GM19438 (cell line): ENCODE results near the gene PDE6A.

ENCODE experiments used
- ATAC-seq: cut with Tn5 transposase; IDR thresholded peaks from one replicate; pipeline ENCODE4 v1.9.1; 2021; ENCODE audit warnings: low read depth; ENCODE audit not compliant: unreplicated experiment

PDE6A gene

DNA sequence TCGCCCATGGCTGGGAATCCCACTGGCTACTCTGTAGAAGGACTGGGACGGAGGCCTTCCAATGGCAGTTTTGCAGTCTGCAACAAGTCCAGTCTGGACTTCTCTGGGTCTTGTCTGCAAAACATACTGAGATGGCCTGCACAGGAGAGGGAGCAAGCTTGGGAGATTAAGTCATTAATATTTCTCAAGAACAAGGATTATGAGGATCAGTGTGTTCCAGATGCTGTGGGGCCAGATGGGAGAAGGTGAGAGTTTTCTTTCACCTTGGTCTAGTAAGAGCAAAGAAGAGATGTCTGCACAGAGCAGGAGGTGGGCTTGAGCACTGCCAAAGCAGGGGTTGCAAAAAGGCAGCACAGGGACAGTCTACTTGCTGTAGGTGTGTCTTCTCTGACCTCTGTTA lies at the start of gene PDE6A:
Gene PDE6A (minus strand): TSS at position 128 of the 400 bp plus-strand sequence. CDS start 120 bp downstream, at position 8.
- ATAC-seq = no peak

DNA sequence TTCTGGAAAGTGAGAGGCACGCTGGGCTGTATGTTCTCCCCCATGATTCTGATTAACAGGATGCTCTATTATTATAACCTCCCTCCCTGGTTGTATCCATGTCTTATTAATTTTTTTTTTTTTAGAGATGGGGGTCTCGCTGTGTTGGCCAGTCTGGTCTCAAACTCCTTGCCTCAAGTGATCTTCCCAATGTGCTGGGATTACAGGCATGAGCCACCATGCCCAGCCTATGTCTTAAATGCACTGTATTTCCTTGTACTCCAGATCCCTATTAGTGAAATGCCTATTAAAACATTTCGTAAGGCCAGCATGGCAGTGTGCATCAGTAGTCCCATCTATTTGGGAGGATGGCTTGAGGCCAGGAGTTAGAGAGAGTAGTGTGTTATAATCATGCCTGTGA lies 48.9 kb upstream of the PDE6A start:
- no peak for ATAC-seq

DNA sequence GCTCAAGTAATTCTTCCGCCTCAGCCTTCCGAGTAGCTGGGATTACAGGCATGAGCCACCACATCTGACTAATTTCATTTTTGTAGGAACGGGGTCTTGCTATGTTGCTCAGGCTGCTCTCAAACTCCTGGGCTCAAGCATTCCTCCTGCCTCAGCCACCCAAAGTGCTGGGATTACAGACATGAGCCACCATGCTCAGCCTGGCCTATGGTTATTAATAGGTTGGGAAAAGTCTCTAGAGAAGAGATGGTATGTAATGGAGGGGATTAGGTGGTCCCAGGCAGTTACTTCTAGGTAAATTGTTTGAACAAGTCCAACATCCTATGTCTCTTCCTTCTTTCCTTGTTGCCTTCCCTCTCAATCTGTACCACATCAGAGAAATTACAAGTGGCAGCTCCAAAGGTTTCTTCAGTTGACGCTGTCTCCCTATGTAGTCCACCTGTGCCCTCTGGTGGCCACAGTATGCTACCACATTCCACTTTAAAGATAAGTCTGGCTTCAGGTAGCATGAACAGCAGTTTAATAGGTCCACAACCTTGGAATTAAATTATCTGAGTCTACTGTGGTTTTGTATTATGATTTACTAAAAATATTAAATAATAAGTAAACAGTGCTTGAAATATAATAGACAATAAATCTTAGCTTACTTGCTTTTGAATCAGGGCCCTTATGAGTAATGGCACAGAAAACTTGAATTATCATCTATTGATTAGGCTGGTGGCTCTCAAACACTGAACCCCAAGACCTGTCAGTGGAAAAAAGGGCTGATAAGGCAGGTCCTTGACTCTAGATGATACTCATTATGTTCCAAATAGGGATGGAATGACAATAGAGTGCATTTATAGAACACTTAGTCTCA lies 46.2 kb upstream of the PDE6A start:
- no peak for ATAC-seq

DNA sequence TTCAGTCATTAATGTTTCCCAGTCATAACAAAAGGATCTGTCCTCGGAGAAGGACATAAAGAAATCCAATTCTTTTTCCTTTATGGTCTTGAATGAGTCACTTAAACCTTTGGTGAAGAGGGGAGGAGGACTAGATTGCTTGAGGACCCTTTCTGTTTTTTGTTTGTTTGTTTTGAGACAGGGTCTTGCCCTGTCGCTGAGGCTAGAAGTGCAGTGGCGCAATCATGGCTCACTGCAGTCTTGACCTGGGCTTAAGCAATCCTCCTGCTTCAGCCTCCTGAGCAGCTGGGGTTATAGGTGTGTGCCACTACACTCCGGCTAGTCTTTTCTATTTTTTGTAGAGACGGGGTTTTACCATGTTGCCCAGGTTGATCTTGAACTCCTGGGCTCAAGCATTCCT lies 43.5 kb upstream of the PDE6A start:
- no peak for ATAC-seq

DNA sequence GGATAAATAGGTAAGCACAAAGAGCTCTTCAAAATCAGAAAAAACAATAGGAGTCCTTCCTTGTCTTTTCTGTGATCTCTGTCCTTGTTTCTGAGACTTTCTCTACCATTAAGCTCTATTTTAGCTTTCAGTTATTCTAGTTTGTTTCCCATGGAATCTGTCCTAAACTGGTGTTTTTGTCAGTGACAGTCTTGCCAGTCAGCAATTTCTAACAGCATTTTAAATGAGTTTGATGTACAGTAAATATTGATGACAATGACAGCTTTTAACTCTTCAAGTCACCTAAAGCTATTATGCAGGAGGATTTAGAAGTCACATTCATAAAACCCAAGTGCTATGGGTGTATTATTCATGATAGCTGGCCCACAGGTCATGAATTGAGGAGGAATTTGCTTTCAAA lies 37.9 kb upstream of the PDE6A start:
- no peak for ATAC-seq

DNA sequence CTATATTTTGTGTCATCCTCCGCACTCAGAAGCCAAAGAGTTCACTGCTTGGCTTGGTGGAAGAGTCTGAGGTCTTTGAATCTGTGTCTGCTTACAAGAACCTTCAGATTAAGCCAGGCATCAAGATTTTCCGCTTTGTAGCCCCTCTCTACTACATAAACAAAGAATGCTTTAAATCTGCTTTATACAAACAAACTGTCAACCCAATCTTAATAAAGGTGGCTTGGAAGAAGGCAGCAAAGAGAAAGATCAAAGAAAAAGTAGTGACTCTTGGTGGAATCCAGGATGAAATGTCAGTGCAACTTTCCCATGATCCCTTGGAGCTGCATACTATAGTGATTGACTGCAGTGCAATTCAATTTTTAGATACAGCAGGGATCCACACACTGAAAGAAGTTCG lies 36.6 kb upstream of the PDE6A start:
- ATAC-seq = no peak

DNA sequence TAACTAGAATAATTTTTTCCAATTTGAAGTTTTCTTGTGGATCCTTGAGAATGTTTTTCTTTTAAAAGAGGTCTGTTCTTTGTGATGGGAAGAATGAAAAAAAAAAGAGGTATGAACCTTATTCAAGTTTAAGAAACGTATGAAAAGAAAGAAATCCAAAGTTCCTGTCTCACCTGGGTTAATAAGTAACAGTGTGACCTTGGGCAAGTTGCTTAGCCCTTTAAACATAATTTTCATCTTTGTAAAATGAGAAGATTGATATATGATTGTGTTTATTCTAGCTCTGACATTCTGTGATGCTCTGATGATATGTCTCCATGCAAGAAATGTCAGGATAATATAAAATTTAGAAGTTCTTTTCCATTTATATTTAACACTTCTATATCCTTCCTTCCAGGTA lies 35.3 kb upstream of the PDE6A start:
- ATAC-seq = no peak

DNA sequence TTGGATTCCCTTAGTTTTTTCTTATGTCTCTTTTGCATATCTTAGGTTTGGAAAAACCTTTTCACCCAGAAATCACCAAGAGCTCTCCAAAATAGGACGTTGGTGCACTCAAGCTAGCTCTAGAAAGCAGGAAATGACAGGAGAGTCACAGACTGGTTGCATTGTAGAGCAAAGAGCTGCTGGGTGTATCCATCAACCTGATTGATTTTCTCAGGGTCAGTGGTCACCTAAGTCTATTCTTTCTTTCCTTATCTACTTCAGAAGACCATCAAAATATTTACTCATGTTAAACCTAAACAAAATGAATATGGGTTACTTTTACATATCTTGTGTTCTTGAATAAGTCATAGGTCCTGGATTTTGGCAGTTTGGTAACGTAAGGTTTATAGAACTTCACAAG lies 30.8 kb upstream of the PDE6A start:
- ATAC-seq = no peak

DNA sequence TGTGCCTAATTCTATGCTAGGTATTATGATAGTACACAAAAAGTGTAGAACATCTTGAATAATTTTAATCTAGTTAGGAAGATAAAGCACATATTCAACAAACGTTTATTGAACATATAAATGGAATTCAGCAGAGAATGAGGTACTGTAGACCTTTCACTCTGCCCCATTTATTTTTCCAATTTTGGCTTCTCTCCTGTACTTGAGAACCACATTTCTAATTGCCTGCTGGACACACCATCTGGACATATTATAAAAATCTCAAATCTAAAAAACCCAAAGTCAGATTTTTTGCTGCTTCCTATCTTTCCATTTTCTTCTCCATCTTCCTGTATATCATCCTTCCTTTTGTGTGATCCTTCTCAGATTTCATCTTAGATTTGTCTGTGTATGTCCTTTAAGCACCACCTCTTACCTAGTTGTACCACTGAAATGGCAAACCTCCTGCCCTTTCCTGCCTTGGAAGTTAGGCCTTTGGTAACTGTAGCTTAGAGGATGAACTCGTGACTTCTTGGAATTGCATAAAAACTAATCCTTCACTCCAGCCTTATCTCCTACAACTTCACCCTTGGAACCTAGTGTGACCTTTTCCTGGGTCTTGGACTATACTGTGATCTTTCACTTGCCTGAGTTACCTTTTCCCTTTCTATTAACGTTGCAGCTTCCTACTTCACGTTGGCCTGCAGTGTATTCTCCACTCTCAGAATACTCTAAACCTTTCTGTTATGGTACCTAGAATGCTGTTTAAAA lies 24.8 kb upstream of the PDE6A start:
- ATAC-seq = no peak

- ATAC-seq = no peak
Observed at GRCh38 chr5:149966946-149967345, 22.4 kb upstream of the PDE6A start.

DNA sequence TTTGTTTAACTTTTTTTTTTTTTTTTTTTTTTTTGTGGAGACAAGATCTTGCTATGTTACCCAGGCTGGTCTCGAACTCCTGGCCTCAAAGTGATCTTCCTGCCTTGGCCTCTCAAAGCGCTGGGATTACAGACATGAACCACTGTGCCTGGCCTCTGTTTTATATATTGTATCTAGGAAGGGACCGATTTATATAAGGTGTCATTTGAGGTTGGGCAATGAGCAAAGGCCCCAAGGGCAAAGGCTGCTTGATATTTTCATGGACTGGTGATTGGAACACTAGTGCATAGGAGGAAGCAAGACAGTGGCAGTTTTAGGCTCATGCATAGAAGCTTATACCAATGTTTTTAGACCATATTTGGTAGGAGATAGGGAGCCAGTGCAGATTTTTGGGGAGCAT lies 19.1 kb upstream of the PDE6A start:
- no peak for ATAC-seq

DNA sequence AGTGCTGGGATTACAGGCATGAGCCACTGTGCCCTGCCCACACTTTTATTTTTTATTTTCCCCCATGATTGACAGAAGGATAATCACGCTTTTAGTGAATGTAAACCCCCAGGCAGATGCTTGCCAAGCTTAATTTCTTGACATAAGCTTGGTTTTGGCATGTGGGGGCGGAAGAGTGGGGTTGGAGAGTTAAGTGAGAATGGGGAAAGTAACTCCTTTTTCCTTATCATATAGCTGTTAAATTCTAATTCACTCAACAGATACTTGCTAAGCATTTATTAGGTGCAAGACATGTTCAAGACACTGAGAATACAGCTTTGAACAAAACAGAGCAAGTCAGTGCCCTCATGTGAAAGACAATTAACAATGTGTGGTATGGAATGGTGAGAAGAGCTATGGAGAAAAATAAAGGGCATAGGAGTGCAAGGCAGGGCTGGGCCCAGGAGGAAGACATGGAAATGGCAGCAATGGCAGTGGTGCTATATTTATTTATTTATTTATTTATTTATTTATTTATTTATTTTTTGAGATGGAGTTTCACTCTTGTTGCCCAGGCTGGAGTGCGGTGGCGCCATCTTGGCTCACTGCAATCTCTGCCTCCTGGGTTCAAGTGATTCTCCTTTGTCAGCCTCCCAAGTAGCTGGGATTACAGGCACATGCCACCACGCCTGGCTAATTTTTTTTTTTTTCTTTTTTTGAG lies 18.2 kb upstream of the PDE6A start:
- ATAC-seq = no peak

- no peak for ATAC-seq
Observed at GRCh38 chr5:149961957-149962409, 17.4 kb upstream of the PDE6A start.

DNA sequence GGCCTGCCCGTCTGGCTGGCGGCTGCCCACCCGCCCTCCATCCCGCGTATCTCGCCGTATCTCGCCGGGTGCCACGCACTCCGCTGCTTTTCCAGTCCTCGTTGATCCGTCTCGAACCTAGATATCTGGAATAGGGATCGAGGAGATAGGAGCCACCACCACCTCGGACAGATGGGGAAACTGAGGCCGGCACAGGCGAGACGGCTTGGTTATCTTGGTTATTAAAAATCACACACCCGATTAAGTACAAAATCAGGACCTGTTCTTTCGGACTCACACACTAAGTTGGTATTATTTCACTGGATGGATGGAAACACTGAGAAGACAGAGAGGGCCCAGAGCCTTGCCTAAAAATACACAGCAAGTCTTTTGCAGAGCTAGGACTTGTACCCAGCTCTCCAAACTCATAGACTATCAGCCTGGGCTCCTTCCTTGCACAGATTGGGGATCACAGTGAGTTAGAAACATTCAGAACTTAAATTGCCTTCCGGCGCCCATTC lies 16.6 kb upstream of the PDE6A start:
- no peak for ATAC-seq

DNA sequence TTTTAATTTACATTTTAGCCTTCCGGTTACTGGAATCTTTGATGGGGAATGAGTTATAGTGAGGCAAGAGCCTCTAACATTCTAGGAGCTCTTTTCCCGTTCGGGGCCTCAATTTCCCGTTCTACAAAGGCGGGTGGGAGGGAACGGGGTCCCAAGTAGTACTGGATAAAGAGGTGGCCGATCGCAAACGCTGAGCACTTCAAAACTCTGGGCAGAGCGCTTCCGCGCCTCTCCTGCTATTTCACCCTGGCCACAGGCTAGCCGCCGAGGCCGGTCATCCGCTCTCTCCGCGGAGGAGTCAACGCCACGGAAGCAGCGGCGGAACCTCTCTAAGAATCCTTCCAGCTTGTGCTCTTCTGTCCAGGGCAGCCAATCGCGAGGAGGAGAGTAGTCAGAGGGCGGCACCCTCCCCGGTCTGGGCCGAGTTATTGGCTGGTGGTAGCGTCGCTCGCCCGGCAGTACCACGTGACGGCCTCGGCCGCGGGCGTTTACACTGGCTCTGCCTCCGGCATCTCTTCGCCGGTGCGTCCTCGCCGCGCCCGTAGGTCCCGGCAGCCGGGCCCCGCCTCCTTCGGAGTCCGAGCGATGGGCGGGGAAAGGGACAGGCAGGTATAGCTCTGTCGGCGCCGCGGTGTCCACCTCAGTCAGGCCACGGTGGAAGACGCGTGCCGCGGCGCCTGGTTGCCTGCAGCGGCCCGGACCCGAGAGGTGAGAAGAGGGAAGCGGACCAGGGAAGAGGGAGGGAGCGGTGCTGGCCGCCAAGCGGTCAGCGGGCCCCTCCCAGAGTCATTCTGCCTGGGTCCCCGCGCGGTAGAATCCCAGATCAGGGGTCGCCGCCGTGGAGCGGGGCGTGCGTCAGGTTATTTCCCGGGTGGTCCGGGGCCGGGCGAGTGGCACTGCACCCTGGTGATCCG lies 15.9 kb upstream of the PDE6A start, which contains the start of gene SLC26A2:
Gene SLC26A2 (plus strand): TSS at position 487 of the 914 bp plus-strand sequence. CDS start 16,895 bp downstream, outside the sequence.
- ATAC-seq = peak; percentile 98

DNA sequence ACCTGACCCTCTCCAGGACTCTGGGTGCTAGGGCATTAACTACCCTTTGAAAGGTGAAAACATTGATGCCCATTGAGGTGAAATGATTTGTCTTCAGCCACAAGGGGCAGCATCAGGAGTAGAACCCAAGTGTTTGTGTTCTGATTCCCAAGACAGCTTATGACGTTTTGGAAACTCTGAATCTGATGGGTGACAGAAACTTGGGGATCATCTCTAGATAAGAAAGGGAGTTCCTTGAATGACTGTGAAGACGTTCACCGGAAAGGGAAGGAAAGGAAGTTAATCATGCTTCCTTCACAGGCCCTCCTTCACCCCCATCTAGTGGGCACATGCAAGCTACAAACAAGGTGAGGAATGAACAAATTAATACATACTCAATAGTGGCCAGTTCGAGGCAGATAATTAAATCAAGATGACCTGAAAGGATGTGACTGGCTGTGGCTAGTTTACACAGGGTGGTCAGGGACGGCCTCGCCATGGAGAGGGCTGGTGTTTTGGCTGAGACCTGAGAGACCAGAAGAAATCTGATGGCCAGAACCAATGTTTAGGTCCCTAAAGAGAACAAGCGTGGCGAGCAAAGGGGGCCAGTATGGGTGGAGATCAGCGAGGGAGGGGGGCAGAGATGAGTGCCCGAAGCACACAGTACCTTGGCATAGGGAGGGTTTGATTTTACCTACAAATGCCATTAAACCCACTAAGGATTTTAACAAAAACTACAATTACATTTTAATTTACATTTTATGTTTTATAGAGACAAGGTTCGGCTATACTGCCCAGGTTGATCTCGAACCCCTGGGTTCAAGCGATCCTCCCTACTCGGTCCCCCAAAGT lies 15.0 kb upstream of the PDE6A start:
- ATAC-seq = no peak

DNA sequence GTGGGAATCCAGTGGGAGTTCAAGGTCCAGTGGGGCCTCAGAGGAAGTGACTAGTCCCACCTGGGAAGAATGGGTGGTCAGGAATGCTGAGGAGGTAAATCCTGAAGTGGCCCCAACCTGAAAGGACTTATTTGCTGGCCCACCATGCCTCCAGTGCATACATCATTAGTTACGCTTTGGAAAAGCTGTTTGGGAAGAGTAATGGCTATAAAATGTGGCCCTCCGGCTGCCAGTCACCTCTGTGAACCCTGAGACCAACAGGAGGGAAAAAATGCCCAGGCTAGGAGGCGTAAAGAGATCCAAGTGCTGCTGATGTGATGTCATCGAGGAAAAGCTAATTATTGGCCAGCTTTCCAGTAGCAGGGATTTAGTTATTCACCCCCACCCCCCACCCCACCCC lies 13.3 kb upstream of the PDE6A start:
- ATAC-seq = no peak

- no peak for ATAC-seq
Observed at GRCh38 chr5:149956685-149957084, 12.1 kb upstream of the PDE6A start.

DNA sequence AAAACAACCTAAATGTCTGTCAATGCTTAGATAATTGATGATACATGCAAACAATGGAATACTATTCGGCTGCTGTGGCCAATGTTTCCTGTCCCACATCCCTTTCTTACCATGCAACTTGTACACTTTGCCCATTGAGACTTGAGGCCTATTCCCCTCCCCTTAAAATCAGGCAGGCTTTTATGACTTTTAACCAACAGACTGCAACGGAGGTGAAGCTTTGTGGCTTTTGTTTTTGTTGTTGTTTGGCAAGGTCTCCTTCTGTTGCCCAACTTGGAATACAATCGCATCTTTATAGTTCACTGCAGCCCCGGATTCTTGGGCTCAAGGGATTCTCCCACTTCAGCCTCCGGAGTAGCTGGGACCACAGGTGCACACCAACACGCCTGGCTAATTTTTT lies 10.2 kb upstream of the PDE6A start:
- no peak for ATAC-seq
